ENCODE results near the gene CALCR. TPM values are rescaled to one million over a fixed set of nuclear protein-coding genes. Genes with fewer than 3 reads are reported as not detected.

CALCR gene
- not detected for total RNA-seq

DNA sequence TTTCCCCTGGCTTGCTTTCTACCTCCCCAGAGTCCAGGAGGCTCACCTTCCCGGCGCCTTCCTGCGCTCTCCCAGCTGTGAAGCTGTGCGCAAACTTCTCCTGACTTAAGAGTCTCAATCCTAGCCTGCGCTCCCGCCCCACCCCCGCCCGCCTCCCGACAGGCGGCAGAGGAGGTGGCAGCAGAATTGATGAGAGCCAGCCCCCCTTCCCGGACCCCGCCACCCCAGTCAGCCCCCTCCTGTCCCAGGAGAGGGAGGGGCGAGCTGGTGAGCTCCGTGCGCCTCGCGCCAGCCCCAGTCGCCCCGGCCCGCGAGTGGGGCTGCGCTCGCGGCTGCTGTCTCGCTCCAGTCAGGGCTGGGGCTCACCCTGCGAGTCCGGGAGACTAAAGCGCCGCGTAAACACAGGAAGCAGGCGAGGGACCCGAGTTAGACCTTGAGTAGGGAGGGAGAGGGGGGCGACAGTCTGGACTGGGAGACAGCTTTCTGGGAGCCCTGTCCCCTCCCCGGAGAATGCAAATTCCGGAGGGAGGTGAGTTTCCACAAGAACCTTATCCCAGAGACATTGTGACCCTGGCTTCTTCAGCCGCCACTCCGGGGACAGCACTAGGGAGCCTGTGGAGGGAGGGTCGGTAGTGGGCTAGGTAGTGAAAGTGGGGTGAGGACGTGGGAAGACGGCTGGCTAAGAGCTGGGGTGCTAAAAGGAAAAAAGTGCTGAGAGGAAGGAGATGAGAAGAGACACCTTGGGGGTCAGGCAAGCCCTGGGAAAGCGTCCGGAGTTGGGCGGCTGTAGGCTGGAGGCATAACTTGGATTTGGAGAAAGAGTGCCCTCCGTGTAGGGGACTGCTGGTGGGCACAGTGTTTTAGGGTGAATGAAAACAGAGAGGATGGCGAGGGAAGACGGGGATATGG, at the start of gene CALCR:
CALCR (minus strand) TSS at position 79 of the 909 bp plus-strand sequence. CDS start 87,743 bp downstream, outside the sequence.
- peak in 1 of 3 donors; percentile 42 for DNase-seq

DNA sequence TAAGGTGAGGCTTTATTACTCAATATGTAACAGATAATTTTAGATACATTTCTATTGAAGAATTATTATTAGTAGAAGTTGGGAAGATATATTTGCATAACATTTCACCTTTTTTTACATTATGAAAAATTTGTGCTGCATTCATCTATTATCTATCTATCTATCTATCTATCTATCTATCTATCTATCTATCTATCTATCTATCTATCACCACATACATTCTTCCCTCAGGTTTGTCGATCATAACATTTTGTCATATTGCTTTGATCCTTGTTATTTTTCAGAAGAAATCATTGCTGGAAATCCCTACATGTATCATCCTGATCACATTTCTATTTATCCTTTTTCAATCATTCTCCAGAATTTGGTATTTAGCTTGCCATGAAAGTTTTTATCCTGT, 49.3 kb upstream of the CALCR start:
- Histone ChIP-seq H3K9me3 (no peaks in the 10 kb centered on the region), H3K27me3 (no peaks in the 10 kb centered on the region), H3K4me1 (no peaks in the 10 kb centered on the region), H3K36me3 (no peaks in the 10 kb centered on the region), H3K4me3 (no peak overlapping the region), H3K27ac (no peak overlapping the region)
- TF ChIP-seq POLR2A (IDR thresholded peaks at IDR 0.05): no peak
- TF ChIP-seq, protein P1, sequence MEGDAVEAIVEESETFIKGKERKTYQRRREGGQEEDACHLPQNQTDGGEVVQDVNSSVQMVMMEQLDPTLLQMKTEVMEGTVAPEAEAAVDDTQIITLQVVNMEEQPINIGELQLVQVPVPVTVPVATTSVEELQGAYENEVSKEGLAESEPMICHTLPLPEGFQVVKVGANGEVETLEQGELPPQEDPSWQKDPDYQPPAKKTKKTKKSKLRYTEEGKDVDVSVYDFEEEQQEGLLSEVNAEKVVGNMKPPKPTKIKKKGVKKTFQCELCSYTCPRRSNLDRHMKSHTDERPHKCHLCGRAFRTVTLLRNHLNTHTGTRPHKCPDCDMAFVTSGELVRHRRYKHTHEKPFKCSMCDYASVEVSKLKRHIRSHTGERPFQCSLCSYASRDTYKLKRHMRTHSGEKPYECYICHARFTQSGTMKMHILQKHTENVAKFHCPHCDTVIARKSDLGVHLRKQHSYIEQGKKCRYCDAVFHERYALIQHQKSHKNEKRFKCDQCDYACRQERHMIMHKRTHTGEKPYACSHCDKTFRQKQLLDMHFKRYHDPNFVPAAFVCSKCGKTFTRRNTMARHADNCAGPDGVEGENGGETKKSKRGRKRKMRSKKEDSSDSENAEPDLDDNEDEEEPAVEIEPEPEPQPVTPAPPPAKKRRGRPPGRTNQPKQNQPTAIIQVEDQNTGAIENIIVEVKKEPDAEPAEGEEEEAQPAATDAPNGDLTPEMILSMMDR (IDR thresholded peaks at IDR 0.05): no peak
- no peak for DNase-seq

More for the DNA sequence above, at the start of gene CALCR:
- H3K27me3 ChIP-seq: no peaks in the 10 kb centered on the region
- peak within 1 kb of the TSS in 2 of 4 donors; percentile 25 to 29 for H3K4me3 ChIP-seq
- TF ChIP-seq, protein P1 (IDR thresholded peaks at IDR 0.05): no peak
- H3K36me3 ChIP-seq: no peaks in the 10 kb centered on the region
- H3K27ac ChIP-seq: no peak within 1 kb of the TSS
- H3K9me3 ChIP-seq: no peaks in the 10 kb centered on the region
- H3K4me1 ChIP-seq: no peaks in the 10 kb centered on the region

- no peaks in the 10 kb centered on the region for H3K27me3 ChIP-seq
- no peak overlapping the region for H3K27ac ChIP-seq
- DNase-seq: no peak
- H3K36me3 ChIP-seq: no peaks in the 10 kb centered on the region
- TF ChIP-seq, protein P1 (IDR thresholded peaks at IDR 0.05): peak in 1 of 6 experiments; percentile 1
- no peak for TF ChIP-seq POLR2A (IDR thresholded peaks at IDR 0.05)
- H3K4me3 ChIP-seq: no peak overlapping the region
- H3K9me3 ChIP-seq: no peaks in the 10 kb centered on the region
- H3K4me1 ChIP-seq: no peaks in the 10 kb centered on the region
Observed at GRCh38 chr7:93622036-93623033, 47.8 kb upstream of the CALCR start.

DNA sequence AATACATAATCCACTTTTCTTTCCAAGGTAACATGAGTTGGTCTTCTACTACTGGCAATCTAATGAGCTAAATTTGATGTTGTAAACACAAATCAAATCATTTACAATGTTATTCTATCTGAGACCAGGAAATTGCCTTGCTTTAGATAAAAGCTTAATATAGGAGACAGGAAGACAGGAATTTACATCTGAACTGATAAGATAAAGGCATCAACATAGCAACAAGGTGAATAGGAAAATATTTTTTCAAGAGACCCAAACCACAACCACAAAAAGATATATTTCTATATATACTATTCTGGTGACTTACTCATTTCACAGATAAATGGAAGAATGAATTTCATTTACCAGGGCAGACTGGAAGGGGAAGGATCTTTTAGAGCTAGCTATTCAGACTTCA, 46.3 kb upstream of the CALCR start:
- no peaks in the 10 kb centered on the region for H3K27me3 ChIP-seq
- DNase-seq: no peak
- H3K4me1 ChIP-seq: no peaks in the 10 kb centered on the region
- no peak overlapping the region for H3K4me3 ChIP-seq
- TF ChIP-seq POLR2A (IDR thresholded peaks at IDR 0.05): no peak
- TF ChIP-seq, protein P1 (IDR thresholded peaks at IDR 0.05): no peak
- H3K36me3 ChIP-seq: no peaks in the 10 kb centered on the region
- no peak overlapping the region for H3K27ac ChIP-seq
- no peaks in the 10 kb centered on the region for H3K9me3 ChIP-seq

- Histone ChIP-seq H3K4me1 (no peaks in the 10 kb centered on the region), H3K36me3 (no peaks in the 10 kb centered on the region), H3K27ac (no peak overlapping the region), H3K27me3 (no peaks in the 10 kb centered on the region), H3K4me3 (no peak overlapping the region), H3K9me3 (no peaks in the 10 kb centered on the region)
- DNase-seq: no peak
- no peak for TF ChIP-seq POLR2A (IDR thresholded peaks at IDR 0.05)
Observed at GRCh38 chr7:93620057-93620456, 45.5 kb upstream of the CALCR start.
